Dendritic cell treated with granulocyte-macrophage colony-stimulating factor and Interleukin-4, amounts not matched to agents 40 ng/mL and 50 ng/mL, for 4 days (primary cell): ENCODE data around the gene ZMYND19.

Experiments used
- H3K27ac Mint-ChIP-seq: one replicate; pipeline ENCODE4 v1.8.0; 2022; ENCODE audit warnings: mild to moderate bottlenecking, mixed read lengths
- H3K27me3 Mint-ChIP-seq: one replicate; pipeline ENCODE4 v1.8.0; 2022; ENCODE audit warnings: mild to moderate bottlenecking, mixed read lengths
- H3K36me3 Mint-ChIP-seq: one replicate; pipeline ENCODE4 v1.8.0; 2022; ENCODE audit warnings: low read depth, mixed read lengths
- H3K4me1 Mint-ChIP-seq: one replicate; pipeline ENCODE4 v1.8.0; 2022; ENCODE audit warnings: low read depth, mixed read lengths
- H3K4me3 Mint-ChIP-seq: one replicate; pipeline ENCODE4 v1.8.0; 2022; ENCODE audit warnings: mild to moderate bottlenecking, moderate library complexity, mixed read lengths
- H3K9me3 Mint-ChIP-seq: one replicate; pipeline ENCODE4 v1.8.0; 2022; ENCODE audit warnings: mixed read lengths
- intact Hi-C: fragments of 100-400 bp; cut with micrococcal nuclease; formaldehyde crosslinking; loops from one replicate; pipeline ENCODE4 v1.15.0; 2022

The ZMYND19 gene

DNA sequence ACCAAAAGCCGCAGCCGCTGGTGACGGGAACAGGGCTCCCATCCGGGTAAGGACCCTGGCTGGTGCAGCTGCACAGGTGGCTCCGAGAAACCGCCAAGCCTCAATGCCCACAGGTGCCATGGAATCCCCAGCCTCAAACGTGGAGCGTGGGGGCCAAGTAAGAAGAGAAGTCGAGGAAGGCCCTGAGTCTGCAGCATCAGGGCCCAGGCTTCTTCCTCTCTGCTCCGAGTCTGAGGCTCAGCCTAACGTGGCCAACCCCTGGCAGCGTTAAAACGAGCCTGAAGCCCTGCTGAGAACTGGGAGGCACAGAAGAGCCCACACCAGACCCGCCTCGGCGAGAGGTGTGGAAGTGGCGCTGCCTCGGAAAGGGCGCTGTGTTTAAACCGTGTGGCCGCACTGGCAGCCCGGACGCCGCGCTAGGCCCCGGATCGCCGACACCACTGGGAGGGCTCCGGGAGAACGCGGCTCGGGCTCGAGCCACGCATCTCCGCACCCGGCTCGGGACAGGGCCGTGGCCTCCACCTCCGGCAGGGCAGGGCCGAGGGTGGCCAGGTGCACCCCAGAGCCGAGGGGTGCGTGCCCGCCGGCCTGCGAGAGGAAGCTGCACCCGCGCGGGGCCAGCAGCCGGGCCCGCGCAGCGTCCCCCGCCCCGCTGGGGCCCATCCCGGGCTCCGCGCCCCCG, 730 bp downstream of the ZMYND19 start:
- Mint-ChIP-seq H3K4me3 (peak overlapping the region; percentile 75), H3K27me3 (no peaks in the 10 kb centered on the region), H3K9me3 (no peaks in the 10 kb centered on the region), H3K27ac (peak overlapping the region; percentile 64), H3K4me1 (peaks cover 38% of the 10 kb centered on the region), H3K36me3 (peaks cover 53% of the 10 kb centered on the region)
- intact Hi-C loops = loop anchor here (1.0 to 10.0 kb wide), 4 partner anchors 16 to 105 kb away; partner anchors contain the start of genes ARRDC1, MRPL41 and PNPLA7

DNA sequence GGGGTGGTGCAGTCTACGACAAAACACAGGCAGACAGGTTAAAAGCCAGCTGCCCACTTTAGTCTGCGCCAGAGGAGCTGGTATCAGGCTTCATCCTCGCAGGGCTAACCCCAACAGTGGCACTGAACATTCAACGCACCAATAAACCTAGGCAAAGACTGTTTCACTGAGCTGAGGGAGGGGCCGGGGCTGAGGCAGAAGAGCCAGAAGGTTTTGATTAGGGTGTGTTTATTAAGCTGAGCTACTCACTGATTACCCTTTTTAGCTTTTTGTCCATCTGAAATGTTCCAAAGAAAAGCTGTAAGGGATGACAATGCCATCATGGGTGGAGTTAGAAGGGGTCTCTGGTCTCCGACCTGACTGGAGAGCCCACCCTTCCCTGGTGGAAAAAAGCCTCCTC, 1.4 kb downstream of the ZMYND19 start:
- peaks cover 38% of the 10 kb centered on the region for H3K4me1 Mint-ChIP-seq
- peak overlapping the region; percentile 64 for H3K27ac Mint-ChIP-seq
- H3K27me3 Mint-ChIP-seq = no peaks in the 10 kb centered on the region
- intact Hi-C loops = loop anchor here (10.0 kb wide), 1 partner anchor 106 kb away; no protein-coding TSS in a partner anchor
- H3K36me3 Mint-ChIP-seq = peaks cover 57% of the 10 kb centered on the region
- peak overlapping the region; percentile 5 for H3K4me3 Mint-ChIP-seq
- H3K9me3 Mint-ChIP-seq = no peaks in the 10 kb centered on the region

DNA sequence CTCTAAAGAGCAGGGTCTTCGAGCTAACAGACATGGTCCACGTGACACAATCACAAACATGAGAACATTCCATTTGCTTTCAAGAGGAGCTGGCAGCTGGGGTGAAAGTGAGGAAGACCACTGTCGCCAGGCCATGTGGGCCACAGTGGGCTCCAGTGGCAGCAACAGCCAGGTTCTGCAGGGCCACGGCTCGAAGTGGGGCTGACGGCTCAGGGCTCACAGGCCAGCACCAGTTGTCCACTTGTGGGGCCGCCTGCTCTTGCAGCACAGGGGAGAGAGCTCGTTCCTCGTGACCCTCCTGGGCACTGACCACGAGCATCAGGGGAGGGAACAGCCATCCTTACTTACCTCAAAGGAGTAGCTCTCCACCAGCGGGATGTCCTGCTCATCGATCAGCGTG, 2.0 kb downstream of the ZMYND19 start:
- Mint-ChIP-seq H3K27ac (no peak overlapping the region), H3K36me3 (peaks cover 59% of the 10 kb centered on the region), H3K4me3 (no peak overlapping the region), H3K27me3 (no peaks in the 10 kb centered on the region), H3K9me3 (no peaks in the 10 kb centered on the region), H3K4me1 (peaks cover 38% of the 10 kb centered on the region)
- intact Hi-C loops = loop anchor here (10.0 kb wide), 1 partner anchor 106 kb away; no protein-coding TSS in a partner anchor

DNA sequence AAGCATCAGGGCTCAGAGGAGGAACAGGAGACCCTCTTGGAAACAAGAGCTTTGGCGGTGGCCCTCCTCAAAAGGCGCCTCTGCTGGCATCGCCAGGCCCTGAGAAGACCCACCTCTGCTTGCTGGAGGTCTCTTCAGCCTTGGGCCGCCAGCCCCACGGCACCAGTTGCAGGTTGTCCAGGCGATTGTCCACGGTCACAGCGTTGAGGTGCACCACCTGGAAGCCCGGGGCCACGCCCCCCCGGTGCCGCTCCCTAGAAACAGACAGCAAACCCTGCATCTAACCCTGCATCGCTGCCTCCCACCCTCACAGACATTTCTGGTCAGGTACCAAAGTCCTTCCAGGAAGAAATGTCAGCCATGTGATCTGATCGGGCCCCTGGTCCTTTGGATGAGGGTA, 3.5 kb downstream of the ZMYND19 start:
- Mint-ChIP-seq H3K27me3 (no peaks in the 10 kb centered on the region), H3K27ac (no peak overlapping the region), H3K36me3 (peaks cover 73% of the 10 kb centered on the region), H3K4me3 (no peak overlapping the region), H3K9me3 (no peaks in the 10 kb centered on the region), H3K4me1 (peaks cover 25% of the 10 kb centered on the region)
- intact Hi-C loops = loop anchor here (10.0 kb wide), 1 partner anchor 108 kb away; no protein-coding TSS in a partner anchor

DNA sequence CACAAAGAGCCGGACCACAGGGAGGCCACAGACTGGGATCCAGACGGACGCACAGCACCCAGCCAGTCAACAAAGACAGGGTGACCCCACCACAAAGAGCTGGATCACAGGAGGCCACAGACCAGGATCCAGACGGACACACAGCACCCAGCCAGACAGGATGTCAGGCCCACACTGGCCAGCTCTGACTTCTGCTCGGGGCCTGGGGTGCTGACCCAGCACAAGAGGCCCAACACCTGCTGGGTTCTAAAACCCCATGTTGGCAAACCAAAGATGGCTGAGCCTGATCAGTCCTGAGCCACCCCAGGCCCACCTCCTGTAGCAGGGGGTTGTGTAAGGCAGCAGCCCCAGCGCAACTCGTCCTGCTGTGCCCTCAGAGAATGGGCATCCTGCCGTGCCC, 6.4 kb downstream of the ZMYND19 start:
- no peaks in the 10 kb centered on the region for H3K9me3 Mint-ChIP-seq
- peaks cover 18% of the 10 kb centered on the region for H3K4me1 Mint-ChIP-seq
- H3K4me3 Mint-ChIP-seq = no peak overlapping the region
- peaks cover 77% of the 10 kb centered on the region for H3K36me3 Mint-ChIP-seq
- intact Hi-C loops = loop anchor here (10.0 kb wide), 1 partner anchor 111 kb away; no protein-coding TSS in a partner anchor
- no peaks in the 10 kb centered on the region for H3K27me3 Mint-ChIP-seq
- no peak overlapping the region for H3K27ac Mint-ChIP-seq

DNA sequence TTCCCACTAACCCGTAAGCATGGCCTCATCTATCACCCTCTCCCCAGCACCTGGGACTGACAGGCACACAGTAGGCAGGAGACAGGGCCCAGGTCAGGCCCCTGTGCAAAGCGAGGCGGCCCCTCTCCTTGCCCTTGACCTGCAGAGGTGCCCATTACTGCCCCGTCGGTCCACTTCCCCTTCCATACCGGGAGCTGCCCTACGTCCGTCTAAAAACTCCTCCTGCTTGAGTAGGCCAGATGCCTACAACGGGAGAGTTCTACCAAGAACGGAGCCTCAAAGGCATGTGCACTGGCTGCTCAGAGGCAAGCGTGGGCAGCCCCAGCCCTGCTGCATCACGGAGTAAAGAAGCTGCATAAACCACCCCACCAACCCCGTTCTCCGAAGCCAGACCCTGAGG, 7.0 kb downstream of the ZMYND19 start:
- Mint-ChIP-seq H3K36me3 (peaks cover 75% of the 10 kb centered on the region), H3K27me3 (no peaks in the 10 kb centered on the region), H3K4me3 (no peak overlapping the region), H3K4me1 (peaks cover 13% of the 10 kb centered on the region), H3K27ac (no peak overlapping the region), H3K9me3 (no peaks in the 10 kb centered on the region)
- intact Hi-C loops = loop anchor here (10.0 kb wide), 1 partner anchor 111 kb away; no protein-coding TSS in a partner anchor

DNA sequence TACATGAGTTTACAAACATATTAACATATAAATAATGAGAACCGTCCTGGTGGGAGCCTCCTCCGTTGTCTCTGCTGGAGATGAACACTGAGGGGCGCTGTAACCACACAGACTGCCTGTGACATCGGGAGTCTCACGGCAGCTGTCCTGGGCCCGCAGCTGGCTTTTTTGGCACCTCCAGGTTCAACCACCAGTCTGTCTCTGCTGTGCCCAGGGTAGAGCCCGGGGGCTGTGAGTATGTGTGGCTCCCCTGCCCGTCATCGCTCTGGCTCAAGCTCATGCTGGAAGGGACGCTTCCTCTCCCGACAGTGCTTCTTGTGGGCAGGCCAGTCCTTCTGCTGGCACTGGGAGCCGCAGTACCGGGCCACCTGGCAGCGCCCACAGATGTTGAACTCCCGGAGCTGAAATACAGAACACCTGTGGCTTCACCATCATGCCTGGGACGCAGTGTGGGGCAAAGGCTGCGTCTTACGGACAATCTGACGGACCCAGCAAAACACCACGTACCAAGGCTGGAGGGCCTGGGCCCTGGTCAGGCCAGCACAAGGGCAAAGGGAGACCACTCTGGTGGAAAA, 7.9 kb downstream of the ZMYND19 start:
- H3K27me3 Mint-ChIP-seq = no peaks in the 10 kb centered on the region
- H3K27ac Mint-ChIP-seq = no peak overlapping the region
- H3K4me3 Mint-ChIP-seq = no peak overlapping the region
- peaks cover 65% of the 10 kb centered on the region for H3K36me3 Mint-ChIP-seq
- intact Hi-C loops = loop anchor here (10.0 kb wide), 1 partner anchor 112 kb away; no protein-coding TSS in a partner anchor
- H3K4me1 Mint-ChIP-seq = peaks cover 14% of the 10 kb centered on the region
- H3K9me3 Mint-ChIP-seq = no peaks in the 10 kb centered on the region

DNA sequence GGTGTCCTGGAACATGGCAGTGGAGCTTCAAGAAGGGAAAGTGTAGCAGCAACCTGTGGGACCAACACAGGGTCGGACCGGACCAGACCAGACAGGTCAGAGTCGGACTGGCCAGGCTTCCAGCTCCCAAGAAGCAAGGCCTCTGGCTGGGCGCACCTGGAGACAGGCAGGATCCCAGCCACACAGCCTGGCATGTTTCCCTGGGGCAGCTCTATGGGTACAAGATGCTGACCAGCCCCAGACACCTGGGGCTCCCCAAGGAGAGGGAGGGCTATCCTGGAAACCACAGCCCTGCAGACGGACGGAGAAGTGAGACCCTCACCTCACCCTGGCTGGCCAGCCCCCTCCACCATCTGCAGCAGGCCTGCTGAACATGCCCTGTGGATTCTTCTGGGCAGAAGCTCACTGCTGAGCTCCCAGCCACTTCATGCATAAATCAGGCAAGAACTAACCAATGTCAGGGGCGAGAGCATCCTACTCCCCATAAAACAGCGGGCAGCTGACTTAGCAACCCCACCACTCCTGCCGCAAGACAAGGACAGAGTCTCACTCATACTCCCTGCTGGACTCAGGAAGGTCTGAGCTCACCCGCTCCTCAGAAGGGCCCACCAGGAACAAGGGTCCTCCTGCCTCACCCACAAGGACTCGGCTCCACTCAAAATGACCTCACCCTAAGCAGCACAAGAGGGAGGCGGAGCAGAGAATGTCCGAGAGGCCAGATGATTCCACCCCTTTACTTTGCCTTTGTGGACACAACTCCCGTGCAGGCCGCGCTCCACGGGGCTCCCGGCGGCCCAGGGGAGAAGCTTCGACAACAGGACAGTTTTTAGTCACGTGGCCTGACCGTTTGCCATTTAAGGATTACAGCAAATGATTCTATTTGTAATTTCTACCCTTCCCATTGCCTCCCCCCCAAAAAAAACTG, 8.7 kb downstream of the ZMYND19 start:
- H3K27ac Mint-ChIP-seq = no peak overlapping the region
- peaks cover 60% of the 10 kb centered on the region for H3K36me3 Mint-ChIP-seq
- intact Hi-C loops = loop anchor here (10.0 kb wide), 1 partner anchor 113 kb away; no protein-coding TSS in a partner anchor
- peaks cover 21% of the 10 kb centered on the region for H3K4me1 Mint-ChIP-seq
- no peak overlapping the region for H3K4me3 Mint-ChIP-seq
- H3K27me3 Mint-ChIP-seq = no peaks in the 10 kb centered on the region
- no peaks in the 10 kb centered on the region for H3K9me3 Mint-ChIP-seq

DNA sequence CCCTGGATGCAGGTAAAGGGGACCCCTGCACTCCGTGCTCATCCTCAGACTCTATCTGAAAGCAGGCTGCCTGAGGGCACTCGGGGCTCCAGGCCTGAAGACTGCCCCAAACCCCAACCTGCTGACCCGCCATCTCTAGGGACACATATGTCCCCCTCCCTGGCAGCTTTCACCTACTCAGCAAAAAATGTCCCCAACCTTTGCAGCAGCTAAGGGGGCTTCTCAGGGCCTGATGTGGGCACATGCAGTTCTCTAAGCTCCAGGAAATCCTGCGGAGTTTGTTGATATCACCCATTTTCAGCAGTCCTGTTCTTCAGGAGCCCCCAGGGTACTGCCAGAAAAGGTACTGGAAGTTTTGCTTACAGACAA, 9.4 kb downstream of the ZMYND19 start:
- Mint-ChIP-seq H3K27ac (no peak overlapping the region), H3K27me3 (no peaks in the 10 kb centered on the region), H3K36me3 (peaks cover 60% of the 10 kb centered on the region), H3K9me3 (no peaks in the 10 kb centered on the region), H3K4me3 (no peak overlapping the region), H3K4me1 (peaks cover 28% of the 10 kb centered on the region)
- intact Hi-C loops = loop anchor here (10.0 kb wide), 1 partner anchor 114 kb away; no protein-coding TSS in a partner anchor

DNA sequence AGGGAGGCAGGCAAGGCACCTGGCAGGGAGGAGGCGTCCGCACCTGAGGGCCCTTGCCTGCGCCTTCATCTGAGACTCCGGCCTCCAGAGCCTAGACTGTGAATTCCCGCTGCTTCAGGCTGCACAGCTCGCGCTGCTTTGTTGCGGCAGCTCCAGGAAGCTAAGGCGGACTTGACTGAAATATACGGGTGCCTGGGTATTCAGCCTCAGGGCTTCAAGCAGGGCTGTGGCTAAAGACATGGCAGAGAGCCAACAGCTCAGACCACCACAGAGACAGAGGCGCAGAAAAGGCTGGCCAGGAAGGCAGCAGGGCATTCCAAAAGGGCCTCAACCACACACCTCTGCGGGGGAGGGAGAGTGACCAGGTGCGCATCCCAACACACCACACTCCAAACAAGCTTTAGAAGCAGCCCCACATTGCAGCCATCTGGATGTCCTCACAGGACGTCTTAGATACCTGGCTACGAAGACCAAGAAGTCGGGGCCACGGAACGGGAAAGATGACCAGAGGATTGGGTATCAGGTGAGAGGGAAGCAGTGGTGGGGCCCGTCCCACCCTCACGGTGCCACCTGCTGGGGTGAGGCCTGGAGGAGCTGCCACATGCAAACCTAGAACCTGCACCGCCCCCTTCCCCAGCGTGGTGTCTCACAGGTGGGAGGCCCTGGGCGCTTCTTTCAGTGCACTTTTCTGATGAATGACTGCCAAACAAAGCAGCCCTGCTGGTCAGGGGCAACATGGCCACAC, 9.9 kb downstream of the ZMYND19 start:
- H3K4me1 Mint-ChIP-seq = peaks cover 33% of the 10 kb centered on the region
- intact Hi-C loops = loop anchor here (10.0 kb wide), 1 partner anchor 114 kb away; no protein-coding TSS in a partner anchor
- peaks cover 60% of the 10 kb centered on the region for H3K36me3 Mint-ChIP-seq
- no peak overlapping the region for H3K27ac Mint-ChIP-seq
- H3K27me3 Mint-ChIP-seq = no peaks in the 10 kb centered on the region
- H3K9me3 Mint-ChIP-seq = no peaks in the 10 kb centered on the region
- H3K4me3 Mint-ChIP-seq = no peak overlapping the region

DNA sequence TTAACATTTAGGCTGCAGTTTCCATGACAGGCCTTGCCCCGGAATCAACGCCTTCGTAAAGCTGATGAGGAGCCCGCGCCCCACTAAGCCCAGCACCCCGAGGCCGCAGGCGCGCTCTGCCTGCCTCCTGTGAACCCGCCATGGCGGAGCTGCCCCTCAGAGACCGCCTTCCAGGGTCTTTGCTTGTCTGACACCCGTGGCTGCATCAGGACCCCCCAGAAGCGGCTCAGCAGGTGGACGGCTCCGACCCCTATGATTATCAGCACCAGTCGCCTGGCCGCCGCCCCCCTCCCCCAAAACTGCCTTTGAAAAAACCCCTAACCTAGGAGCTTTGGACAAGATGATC, 11.1 kb downstream of the ZMYND19 start:
- peak overlapping the region; percentile 72 for H3K27ac Mint-ChIP-seq
- H3K27me3 Mint-ChIP-seq = no peaks in the 10 kb centered on the region
- H3K4me3 Mint-ChIP-seq = peak overlapping the region; percentile 83
- intact Hi-C loops = loop anchor here (2.0 kb wide), 1 partner anchor 40 kb away; the partner anchor contains the start of gene EHMT1
- H3K36me3 Mint-ChIP-seq = peaks cover 60% of the 10 kb centered on the region
- peaks cover 40% of the 10 kb centered on the region for H3K4me1 Mint-ChIP-seq
- no peaks in the 10 kb centered on the region for H3K9me3 Mint-ChIP-seq

DNA sequence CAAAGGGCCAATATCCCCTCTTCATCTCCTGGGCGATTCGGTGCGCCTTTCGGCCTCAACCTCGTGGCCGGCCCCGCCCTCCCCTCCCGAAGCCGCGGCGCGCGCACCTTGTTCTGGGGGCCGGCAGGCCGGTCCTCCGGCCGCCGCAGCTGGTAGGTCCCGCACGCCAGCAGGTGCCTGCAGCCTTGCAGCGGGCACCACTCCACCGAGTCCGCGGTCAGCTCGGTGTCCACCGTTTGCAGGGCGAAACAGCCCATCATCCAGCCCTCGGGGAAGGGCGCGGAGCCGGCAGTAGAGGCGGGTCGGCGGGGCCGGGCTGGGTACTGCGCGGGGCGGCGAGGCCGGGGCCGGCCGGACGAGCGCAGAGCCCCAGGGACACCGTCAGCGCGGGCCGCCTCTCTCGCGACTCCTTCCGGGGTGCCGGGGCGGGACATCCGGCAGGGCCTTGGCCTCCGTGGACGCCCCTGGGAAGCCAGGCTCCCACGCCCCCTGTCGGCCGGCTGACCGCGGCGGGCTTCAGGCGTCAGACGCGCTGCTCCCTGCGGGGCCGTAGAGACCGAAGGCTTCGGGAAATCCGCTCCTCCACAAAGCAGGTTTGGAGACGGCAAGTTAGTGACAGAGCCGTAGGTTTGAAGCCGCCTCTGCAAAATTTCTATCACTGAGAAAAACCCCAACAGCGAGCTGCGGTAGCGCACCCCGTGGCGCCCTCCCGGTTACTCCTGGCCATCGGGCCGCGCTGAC, 11.6 kb downstream of the ZMYND19 start, which contains the start of gene DPH7:
DPH7 (minus strand) TSS at position 408 of the 741 bp plus-strand sequence; CDS start at position 260, 148 bp downstream.
- Mint-ChIP-seq H3K4me1 (peaks cover 40% of the 10 kb centered on the region), H3K36me3 (peaks cover 60% of the 10 kb centered on the region), H3K4me3 (peak within 1 kb of the TSS; percentile 83), H3K27ac (peak within 1 kb of the TSS; percentile 72), H3K27me3 (no peaks in the 10 kb centered on the region), H3K9me3 (no peaks in the 10 kb centered on the region)
- intact Hi-C loops = loop anchor here (2.0 kb wide), 1 partner anchor 40 kb away; the partner anchor contains the start of gene EHMT1
